ENCODE results near the gene SLC25A5. TPM values are rescaled to one million over a fixed set of nuclear protein-coding genes. Genes with fewer than 3 reads are reported as not detected.

The SLC25A5 gene
- total and polyA plus RNA-seq, 10 of the 15 experiments (the other 5 are each of a cell fraction or from before 2014, with no cell fraction given): 361 to 3,863 (median 618) TPM

Small RNA genes lying within 50 kb of the gene (small RNA-seq; reads per million reads assigned to genes)
- gene RNU1-67P (0.20 reads per million), gene RNY3P16 (not detected)

Other genes starting within 250 kb of the SLC25A5 start
- 54.4 and 58.5 TPM in 2 replicates for gene PGRMC1, start 232.2 kb upstream of the SLC25A5 start, total RNA-seq (2014; rRNA removed)
- 35.1 and 38.6 TPM in 2 replicates for gene PGRMC1, start 232.2 kb upstream of the SLC25A5 start, total RNA-seq (2014; rRNA removed; fragmentation: Illumina TruSeq; extraction: Trizol)
- gene PGRMC1, start 232.2 kb upstream of the SLC25A5 start, total RNA-seq (2021): 36.3 and 38.9 TPM in 2 replicates
- gene PGRMC1, start 232.2 kb upstream of the SLC25A5 start, polyA plus RNA-seq (2011; rRNA removed): 47.7 and 69.2 TPM in 2 replicates
- gene PGRMC1, start 232.2 kb upstream of the SLC25A5 start, polyA plus RNA-seq (2014; fragmentation: Illumina TruSeq; extraction: Trizol): 40.4 and 47.0 TPM in 2 replicates
- gene PGRMC1, start 232.2 kb upstream of the SLC25A5 start, polyA plus RNA-seq (2014; fragmentation: Nextera tagmentation; extraction: Ambion mirVana): 10 to 100 TPM; 13.6 to 28.9 TPM
- gene PGRMC1, start 232.2 kb upstream of the SLC25A5 start, polyA plus RNA-seq (2014; rRNA removed): 40.1 and 46.2 TPM in 2 replicates
- gene PGRMC1, start 232.2 kb upstream of the SLC25A5 start, polyA plus RNA-seq (2016; fragmentation: Nextera tagmentation; extraction: Ambion mirVana): 10 to 100 TPM; 59.3 to 60.9 TPM
- 9.1 and 11.4 TPM in 2 replicates for gene SLC25A43, start 69.1 kb upstream of the SLC25A5 start, total RNA-seq (2014; rRNA removed)
- gene SLC25A43, start 69.1 kb upstream of the SLC25A5 start, total RNA-seq (2014; rRNA removed; fragmentation: Illumina TruSeq; extraction: Trizol): 7.8 and 8.7 TPM in 2 replicates
- 7.9 and 8.2 TPM in 2 replicates for gene SLC25A43, start 69.1 kb upstream of the SLC25A5 start, total RNA-seq (2021)
- gene SLC25A43, start 69.1 kb upstream of the SLC25A5 start, polyA plus RNA-seq (2011; rRNA removed): 6.9 and 7.0 TPM in 2 replicates
- gene SLC25A43, start 69.1 kb upstream of the SLC25A5 start, polyA plus RNA-seq (2014; fragmentation: Illumina TruSeq; extraction: Trizol): 13.5 and 16.6 TPM in 2 replicates
- 1 to 10 TPM; 2.5 to 3.0 TPM for gene SLC25A43, start 69.1 kb upstream of the SLC25A5 start, polyA plus RNA-seq (2014; fragmentation: Nextera tagmentation; extraction: Ambion mirVana)
- 6.5 and 6.8 TPM in 2 replicates for gene SLC25A43, start 69.1 kb upstream of the SLC25A5 start, polyA plus RNA-seq (2014; rRNA removed)
- 1 to 10 TPM; 6.3 to 6.7 TPM for gene SLC25A43, start 69.1 kb upstream of the SLC25A5 start, polyA plus RNA-seq (2016; fragmentation: Nextera tagmentation; extraction: Ambion mirVana)
- 39.2 and 46.4 TPM in 2 replicates for gene STEEP1, start 97.0 kb downstream of the SLC25A5 start, total RNA-seq (2014; rRNA removed)
- 51.8 and 53.8 TPM in 2 replicates for gene STEEP1, start 97.0 kb downstream of the SLC25A5 start, total RNA-seq (2014; rRNA removed; fragmentation: Illumina TruSeq; extraction: Trizol)
- 24.7 and 24.8 TPM in 2 replicates for gene STEEP1, start 97.0 kb downstream of the SLC25A5 start, total RNA-seq (2021)
- 27.2 and 33.6 TPM in 2 replicates for gene STEEP1, start 97.0 kb downstream of the SLC25A5 start, polyA plus RNA-seq (2011; rRNA removed)
- gene STEEP1, start 97.0 kb downstream of the SLC25A5 start, polyA plus RNA-seq (2014; fragmentation: Illumina TruSeq; extraction: Trizol): 41.1 and 50.1 TPM in 2 replicates
- 10 to 100 TPM; 15.1 to 17.8 TPM for gene STEEP1, start 97.0 kb downstream of the SLC25A5 start, polyA plus RNA-seq (2014; fragmentation: Nextera tagmentation; extraction: Ambion mirVana)
- gene STEEP1, start 97.0 kb downstream of the SLC25A5 start, polyA plus RNA-seq (2014; rRNA removed): 30.1 and 30.8 TPM in 2 replicates
- 10 to 100 TPM; 18.5 to 21.7 TPM for gene STEEP1, start 97.0 kb downstream of the SLC25A5 start, polyA plus RNA-seq (2016; fragmentation: Nextera tagmentation; extraction: Ambion mirVana)
- gene UBE2A, start 106.1 kb downstream of the SLC25A5 start, total RNA-seq (2014; rRNA removed): 21.9 and 23.4 TPM in 2 replicates
- 42.8 and 43.5 TPM in 2 replicates for gene UBE2A, start 106.1 kb downstream of the SLC25A5 start, total RNA-seq (2014; rRNA removed; fragmentation: Illumina TruSeq; extraction: Trizol)
- gene UBE2A, start 106.1 kb downstream of the SLC25A5 start, total RNA-seq (2021): 45.8 and 46.9 TPM in 2 replicates
- gene UBE2A, start 106.1 kb downstream of the SLC25A5 start, polyA plus RNA-seq (2011; rRNA removed): 49.8 and 66.3 TPM in 2 replicates
- 91.1 and 120 TPM in 2 replicates for gene UBE2A, start 106.1 kb downstream of the SLC25A5 start, polyA plus RNA-seq (2014; fragmentation: Illumina TruSeq; extraction: Trizol)
- gene UBE2A, start 106.1 kb downstream of the SLC25A5 start, polyA plus RNA-seq (2014; fragmentation: Nextera tagmentation; extraction: Ambion mirVana): 10 to 100 TPM; 20.8 to 37.1 TPM
- gene UBE2A, start 106.1 kb downstream of the SLC25A5 start, polyA plus RNA-seq (2014; rRNA removed): 90.8 and 97.2 TPM in 2 replicates
- gene UBE2A, start 106.1 kb downstream of the SLC25A5 start, polyA plus RNA-seq (2016; fragmentation: Nextera tagmentation; extraction: Ambion mirVana): 100 to 1,000 TPM; 115 to 121 TPM
- 8.1 and 8.5 TPM in 2 replicates for gene NKRF, start 138.0 kb downstream of the SLC25A5 start, total RNA-seq (2014; rRNA removed)
- gene NKRF, start 138.0 kb downstream of the SLC25A5 start, total RNA-seq (2014; rRNA removed; fragmentation: Illumina TruSeq; extraction: Trizol): 15.7 and 16.6 TPM in 2 replicates
- 20.1 and 21.5 TPM in 2 replicates for gene NKRF, start 138.0 kb downstream of the SLC25A5 start, total RNA-seq (2021)
- 14.4 and 19.6 TPM in 2 replicates for gene NKRF, start 138.0 kb downstream of the SLC25A5 start, polyA plus RNA-seq (2011; rRNA removed)
- 20.3 and 25.3 TPM in 2 replicates for gene NKRF, start 138.0 kb downstream of the SLC25A5 start, polyA plus RNA-seq (2014; fragmentation: Illumina TruSeq; extraction: Trizol)
- gene NKRF, start 138.0 kb downstream of the SLC25A5 start, polyA plus RNA-seq (2014; fragmentation: Nextera tagmentation; extraction: Ambion mirVana): 1 to 10 TPM; 6.2 to 9.5 TPM
- gene NKRF, start 138.0 kb downstream of the SLC25A5 start, polyA plus RNA-seq (2014; rRNA removed): 9.9 and 10.7 TPM in 2 replicates
- gene NKRF, start 138.0 kb downstream of the SLC25A5 start, polyA plus RNA-seq (2016; fragmentation: Nextera tagmentation; extraction: Ambion mirVana): 1 to 10 TPM; 8.4 to 9.0 TPM
- 139 and 150 TPM in 2 replicates for gene SEPTIN6, start 224.7 kb downstream of the SLC25A5 start, total RNA-seq (2014; rRNA removed)
- gene SEPTIN6, start 224.7 kb downstream of the SLC25A5 start, total RNA-seq (2014; rRNA removed; fragmentation: Illumina TruSeq; extraction: Trizol): 161 and 168 TPM in 2 replicates
- 215 and 222 TPM in 2 replicates for gene SEPTIN6, start 224.7 kb downstream of the SLC25A5 start, total RNA-seq (2021)
- 240 and 297 TPM in 2 replicates for gene SEPTIN6, start 224.7 kb downstream of the SLC25A5 start, polyA plus RNA-seq (2011; rRNA removed)
- 324 and 353 TPM in 2 replicates for gene SEPTIN6, start 224.7 kb downstream of the SLC25A5 start, polyA plus RNA-seq (2014; fragmentation: Illumina TruSeq; extraction: Trizol)
- gene SEPTIN6, start 224.7 kb downstream of the SLC25A5 start, polyA plus RNA-seq (2014; fragmentation: Nextera tagmentation; extraction: Ambion mirVana): 10 to 100 TPM; 37.2 to 48.4 TPM
- 139 and 148 TPM in 2 replicates for gene SEPTIN6, start 224.7 kb downstream of the SLC25A5 start, polyA plus RNA-seq (2014; rRNA removed)
- 100 to 1,000 TPM; 147 to 160 TPM for gene SEPTIN6, start 224.7 kb downstream of the SLC25A5 start, polyA plus RNA-seq (2016; fragmentation: Nextera tagmentation; extraction: Ambion mirVana)